ENCODE measurements around the gene TTC9B.

DNA sequence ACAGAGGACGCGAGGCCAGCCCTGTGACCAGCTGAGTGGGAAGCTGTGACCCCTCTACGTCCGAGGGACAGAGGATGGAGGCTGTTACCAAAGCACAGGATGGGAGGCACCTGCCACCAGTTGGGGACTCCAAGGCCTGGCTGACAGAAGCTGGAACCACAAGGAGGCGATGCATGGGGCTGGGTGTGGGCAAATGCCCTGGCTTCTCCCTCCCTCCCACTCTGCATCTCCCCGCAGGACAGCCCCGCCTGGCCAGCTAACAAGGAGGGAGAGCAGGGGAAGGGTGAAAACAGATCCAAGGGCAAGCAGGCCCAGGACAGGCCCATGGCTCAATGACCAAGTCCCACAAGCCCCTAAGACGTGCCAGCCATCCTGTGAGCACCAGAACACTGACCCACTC lies 38.3 kb upstream of the TTC9B start:
- TF ChIP-seq FOSL1 (IDR thresholded peaks at IDR 0.05; ENCODE audit: insufficient read depth, low read depth, low read length): no peak
- no peak for TF ChIP-seq POLR2A (IDR thresholded peaks at IDR 0.05; ENCODE audit: control extremely low read depth in 1 of 2, low read depth in 2 of 2, low read length in 2 of 2)
- TF ChIP-seq EZH2 (IDR thresholded peaks at IDR 0.05; ENCODE audit: low read depth, low read length, severe bottlenecking): no peak
- TF ChIP-seq RFX5 (IDR thresholded peaks at IDR 0.05; ENCODE audit: borderline replicate concordance, low read depth, low read length): no peak
- no peak for TF ChIP-seq EGR1 (IDR thresholded peaks at IDR 0.05; ENCODE audit: borderline replicate concordance, low read depth, low read length)
- TF ChIP-seq NRF1 (IDR thresholded peaks at IDR 0.05; ENCODE audit: low read depth, low read length): no peak
- TF ChIP-seq, protein P1, sequence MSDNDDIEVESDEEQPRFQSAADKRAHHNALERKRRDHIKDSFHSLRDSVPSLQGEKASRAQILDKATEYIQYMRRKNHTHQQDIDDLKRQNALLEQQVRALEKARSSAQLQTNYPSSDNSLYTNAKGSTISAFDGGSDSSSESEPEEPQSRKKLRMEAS (IDR thresholded peaks at IDR 0.05): no peak
- no peak for TF ChIP-seq RXRA (IDR thresholded peaks at IDR 0.05; ENCODE audit: insufficient read depth, low read depth, low read length)
- no peak for TF ChIP-seq POLR2AphosphoS5 (IDR thresholded peaks at IDR 0.05; ENCODE audit: low read depth, low read length)
- TF ChIP-seq, protein P2, sequence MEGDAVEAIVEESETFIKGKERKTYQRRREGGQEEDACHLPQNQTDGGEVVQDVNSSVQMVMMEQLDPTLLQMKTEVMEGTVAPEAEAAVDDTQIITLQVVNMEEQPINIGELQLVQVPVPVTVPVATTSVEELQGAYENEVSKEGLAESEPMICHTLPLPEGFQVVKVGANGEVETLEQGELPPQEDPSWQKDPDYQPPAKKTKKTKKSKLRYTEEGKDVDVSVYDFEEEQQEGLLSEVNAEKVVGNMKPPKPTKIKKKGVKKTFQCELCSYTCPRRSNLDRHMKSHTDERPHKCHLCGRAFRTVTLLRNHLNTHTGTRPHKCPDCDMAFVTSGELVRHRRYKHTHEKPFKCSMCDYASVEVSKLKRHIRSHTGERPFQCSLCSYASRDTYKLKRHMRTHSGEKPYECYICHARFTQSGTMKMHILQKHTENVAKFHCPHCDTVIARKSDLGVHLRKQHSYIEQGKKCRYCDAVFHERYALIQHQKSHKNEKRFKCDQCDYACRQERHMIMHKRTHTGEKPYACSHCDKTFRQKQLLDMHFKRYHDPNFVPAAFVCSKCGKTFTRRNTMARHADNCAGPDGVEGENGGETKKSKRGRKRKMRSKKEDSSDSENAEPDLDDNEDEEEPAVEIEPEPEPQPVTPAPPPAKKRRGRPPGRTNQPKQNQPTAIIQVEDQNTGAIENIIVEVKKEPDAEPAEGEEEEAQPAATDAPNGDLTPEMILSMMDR (IDR thresholded peaks at IDR 0.05; ENCODE audit: control extremely low read depth in 1 of 3, insufficient read depth in 1 of 3, low read depth in 1 of 3, low read length in 3 of 3): no peak
- TF ChIP-seq ZNF274 (IDR thresholded peaks at IDR 0.05; ENCODE audit: borderline replicate concordance, extremely low read depth, low read length): no peak

All from H1 (cell line).